IPS-NIHi7 (cell line): ENCODE results near the gene CXXC5.

ENCODE experiments used
- DNase-seq: peaks from one replicate; pipeline ENCODE4 v3.0.0; 2012; ENCODE audit warnings: mixed read lengths; ENCODE audit errors: extremely low spot score

Gene CXXC5

GRCh38 chr5:139680368-139681111 is 32.4 kb downstream of the CXXC5 start:
- no peak for DNase-seq

- no peak for DNase-seq
Observed at GRCh38 chr5:139681112-139681458, 32.9 kb downstream of the CXXC5 start.

GRCh38 chr5:139681466-139681865 is 33.3 kb downstream of the CXXC5 start:
- DNase-seq = no peak

- DNase-seq = no peak
Observed at GRCh38 chr5:139682016-139682975, 34.1 kb downstream of the CXXC5 start.

- no peak for DNase-seq
Observed at GRCh38 chr5:139683295-139684271, 35.4 kb downstream of the CXXC5 start.

- no peak for DNase-seq
Observed at GRCh38 chr5:139684350-139684880, 36.3 kb downstream of the CXXC5 start.

GRCh38 chr5:139684881-139685749 is 37.0 kb downstream of the CXXC5 start:
- peak; percentile 41 for DNase-seq

GRCh38 chr5:139685886-139686285 is 37.7 kb downstream of the CXXC5 start:
- DNase-seq = no peak

GRCh38 chr5:139686356-139686705 is 38.2 kb downstream of the CXXC5 start:
- DNase-seq = no peak

- DNase-seq = no peak
Observed at GRCh38 chr5:139686706-139687441, 38.7 kb downstream of the CXXC5 start.

- DNase-seq = no peak
Observed at GRCh38 chr5:139687656-139688055, 39.5 kb downstream of the CXXC5 start.

GRCh38 chr5:139688088-139688702 is 40.0 kb downstream of the CXXC5 start:
- no peak for DNase-seq

GRCh38 chr5:139688751-139689372 is 40.7 kb downstream of the CXXC5 start:
- no peak for DNase-seq

- DNase-seq = peak; percentile 40
Observed at GRCh38 chr5:139689631-139690063, 41.5 kb downstream of the CXXC5 start.

- peak; percentile 41 for DNase-seq
Observed at GRCh38 chr5:139690064-139690802, 42.1 kb downstream of the CXXC5 start.

GRCh38 chr5:139690803-139691629 is 42.9 kb downstream of the CXXC5 start:
- DNase-seq = no peak

GRCh38 chr5:139692148-139692547 is 44.0 kb downstream of the CXXC5 start:
- DNase-seq = no peak
